SK-N-SH (cell line): Measurements from ENCODE around the gene P2RY6. TPM values are rescaled to one million over a fixed set of nuclear protein-coding genes. Genes with fewer than 3 reads are reported as not detected.

ENCODE experiments used
- CTCF ChIA-PET: fragments of 300-600, 350-600 bp; formaldehyde crosslinking; extraction: SDS; loops from one replicate; lab custom pipeline; 2021; lab: Yijun Ruan, JAX
- POLR2A ChIA-PET: fragments of 350-600 bp; sonication (Branson Sonifier 250); formaldehyde crosslinking; extraction: SDS; loops from one replicate; lab custom pipeline; 2020; ENCODE audit warnings: antibody characterized with exemption, inconsistent platforms; lab: Yijun Ruan, JAX
- DNase-seq: peaks from one replicate; pipeline ENCODE4 v3.0.0; 2012
- H2AFZ ChIP-seq: fragments of 200-600 bp; sonication (generic); 2 replicates; pipeline ENCODE4 v1.8.1; 2016; ENCODE audit warnings: antibody characterized with exemption, mild to moderate bottlenecking, low read depth
- H3F3A ChIP-seq: fragments of 200-600 bp; sonication (generic); replicated peaks from 2 replicates; pipeline ENCODE3; 2016; ENCODE audit warnings: antibody characterized with exemption, mild to moderate bottlenecking; ENCODE audit not compliant: insufficient read depth
- H3K27ac ChIP-seq, 2 experiments: fragments of 200-500 bp in 1 of 2; fragments of 200-600 bp in 1 of 2; sonication (Bioruptor generic) in 1 of 2; sonication (generic), shearing (Covaris generic) in 1 of 2; 2 replicates each; pipeline versions ENCODE4 v1.5.1 to v1.6.1; 2014 to 2016; ENCODE audit warnings: low read depth in 2 of 2, inconsistent platforms in 1 of 2, low read length in 1 of 2, mild to moderate bottlenecking in 1 of 2, mixed read lengths in 1 of 2
- H3K27me3 ChIP-seq: fragments of 200-600 bp; sonication (generic), shearing (Covaris generic); 2 replicates; pipeline ENCODE4 v1.6.1; 2016; ENCODE audit warnings: mixed run types; ENCODE audit not compliant: insufficient read depth
- H3K36me3 ChIP-seq, 2 experiments: fragments of 200-500 bp in 1 of 2; fragments of 200-600 bp in 1 of 2; sonication (Bioruptor generic) in 1 of 2; sonication (generic) in 1 of 2; replicated peaks in 1 of 2; 2 replicates each; pipeline versions ENCODE3 to v1.5.1; 2014 to 2016; ENCODE audit warnings: low read length in 1 of 2, mild to moderate bottlenecking in 1 of 2; ENCODE audit not compliant: insufficient read depth in 2 of 2, control insufficient read depth in 1 of 2
- H3K4me1 ChIP-seq, 2 experiments: fragments of 200-500 bp in 1 of 2; fragments of 200-600 bp in 1 of 2; sonication (Bioruptor generic) in 1 of 2; sonication (generic), shearing (Covaris generic) in 1 of 2; 2 replicates each; pipeline versions ENCODE4 v1.5.1 to v1.6.1; 2014 to 2016; ENCODE audit warnings: low read depth in 1 of 2, low read length in 1 of 2, mixed run types in 1 of 2; ENCODE audit not compliant: insufficient read depth in 2 of 2, control insufficient read depth in 1 of 2
- H3K4me2 ChIP-seq: fragments of 200-600 bp; sonication (generic), shearing (Covaris generic); 2 replicates; pipeline ENCODE4 v1.6.1; 2017; ENCODE audit warnings: mixed run types
- H3K4me3 ChIP-seq, 2 experiments: fragments of 200-500 bp in 1 of 2; fragments of 200-600 bp in 1 of 2; sonication (Bioruptor generic) in 1 of 2; sonication (generic), shearing (Covaris generic) in 1 of 2; 2 replicates each; pipeline versions ENCODE4 v1.5.1 to v1.8.1; 2014 to 2016; ENCODE audit warnings: low read depth in 2 of 2, inconsistent platforms in 1 of 2, low read length in 1 of 2, mild to moderate bottlenecking in 1 of 2, mixed read lengths in 1 of 2, moderate library complexity in 1 of 2
- H3K79me2 ChIP-seq: fragments of 200-600 bp; sonication (generic); 2 replicates; pipeline ENCODE4 v1.8.1; 2017; ENCODE audit warnings: mild to moderate bottlenecking; ENCODE audit not compliant: insufficient read depth
- H3K9ac ChIP-seq: fragments of 200-600 bp; sonication (generic); 2 replicates; pipeline ENCODE4 v1.6.1; 2017; ENCODE audit warnings: mixed run types
- H3K9me2 ChIP-seq: fragments of 200-600 bp; sonication (generic); 2 replicates; pipeline ENCODE4 v1.6.1; 2017; ENCODE audit warnings: mixed run types
- H3K9me3 ChIP-seq: fragments of 200-600 bp; sonication (generic); 2 replicates; pipeline ENCODE4 v1.6.1; 2017; ENCODE audit warnings: mixed run types, mild to moderate bottlenecking, moderate library complexity
- H4K20me1 ChIP-seq: fragments of 200-600 bp; sonication (generic); 2 replicates; pipeline ENCODE4 v1.6.1; 2017; ENCODE audit warnings: mild to moderate bottlenecking, mixed run types; ENCODE audit not compliant: insufficient read depth
- ELF1 ChIP-seq: IDR thresholded peaks from 2 replicates; pipeline ENCODE4 v1.4.0; 2012
- EZH2phosphoT487 ChIP-seq: fragments of 200-600 bp; sonication (generic); IDR thresholded peaks from 2 replicates; pipeline ENCODE4 v1.6.1; 2017; ENCODE audit warnings: low read depth, mixed run types, mild to moderate bottlenecking, antibody characterized with exemption, moderate library complexity, borderline replicate concordance
- FOSL2 ChIP-seq: IDR thresholded peaks from 2 replicates; pipeline ENCODE4 v1.4.0; 2012; ENCODE audit warnings: low read depth, mild to moderate bottlenecking, moderate library complexity, borderline replicate concordance
- FOXM1 ChIP-seq: IDR thresholded peaks from 2 replicates; pipeline ENCODE4 v1.4.0; 2012; ENCODE audit warnings: low read depth, mild to moderate bottlenecking
- GABPA ChIP-seq: IDR thresholded peaks from 2 replicates; pipeline ENCODE4 v1.4.0; 2012; ENCODE audit warnings: low read depth, mild to moderate bottlenecking
- GATA2 ChIP-seq: sonication (generic); formaldehyde crosslinking; IDR thresholded peaks from 2 replicates; pipeline ENCODE4 v1.5.0; 2020; ENCODE audit warnings: mild to moderate bottlenecking, missing genetic modification reagents
- MEF2A ChIP-seq: IDR thresholded peaks from 2 replicates; pipeline ENCODE4 v1.4.0; 2012; ENCODE audit warnings: low read depth, borderline replicate concordance
- MXI1 ChIP-seq: IDR thresholded peaks from 2 replicates; pipeline ENCODE4 v1.6.1; 2012; ENCODE audit warnings: mild to moderate bottlenecking, low read depth, low read length, improper control_type of control experiment
- NFIC ChIP-seq: IDR thresholded peaks from 2 replicates; pipeline ENCODE4 v1.4.0; 2012; ENCODE audit warnings: borderline replicate concordance
- RFX5 ChIP-seq: IDR thresholded peaks from 2 replicates; pipeline ENCODE4 v1.6.1; 2012; ENCODE audit warnings: mild to moderate bottlenecking, improper control_type of control experiment, low read length
- RXRA ChIP-seq: IDR thresholded peaks from 2 replicates; pipeline ENCODE4 v1.4.0; 2012; ENCODE audit warnings: low read depth, mild to moderate bottlenecking, borderline replicate concordance
- SIN3A ChIP-seq: IDR thresholded peaks from 2 replicates; pipeline ENCODE4 v1.6.1; 2012; ENCODE audit warnings: low read depth, mild to moderate bottlenecking, low read length, moderate library complexity, borderline replicate concordance
- SMC3 ChIP-seq: IDR thresholded peaks from 2 replicates; pipeline ENCODE4 v1.6.1; 2012; ENCODE audit warnings: low read depth, low read length, improper control_type of control experiment
- TEAD4 ChIP-seq: IDR thresholded peaks from 2 replicates; pipeline ENCODE4 v1.4.0; 2012; ENCODE audit warnings: mild to moderate bottlenecking, borderline replicate concordance; ENCODE audit not compliant: insufficient read depth
- YY1 ChIP-seq: IDR thresholded peaks from 2 replicates; pipeline ENCODE4 v1.4.0; 2012; ENCODE audit warnings: low read depth, mild to moderate bottlenecking
- WGBS: methylation state at CpG from one replicate; pipeline ENCODE4 v1.1.6; 2017; ENCODE audit warnings: low lambda C conversion rate; 5-methylcytosine and 5-hydroxymethylcytosine counted together
- polyA plus RNA-seq, 3 experiments: library from polyadenylated mRNA; depleted of rRNA; stranded (reverse); fragments of >200 nt; gene quantifications; 2 replicates each; pipeline ENCODE4 v1.2.3, GENCODE V29; 2012
- TF ChIP-seq, protein P1 (sequence below): fragments of 200-600 bp; sonication (generic); IDR thresholded peaks from 2 replicates; pipeline ENCODE4 v1.6.1; 2017; ENCODE audit warnings: antibody characterized with exemption, mild to moderate bottlenecking, moderate library complexity
- TF ChIP-seq, protein P2 (sequence below): IDR thresholded peaks from 2 replicates; pipeline ENCODE4 v1.4.0; 2012; ENCODE audit warnings: low read depth, borderline replicate concordance
- TF ChIP-seq, protein P3 (sequence below): IDR thresholded peaks from 2 replicates; pipeline ENCODE4 v1.4.0; 2012; ENCODE audit warnings: low read depth
- TF ChIP-seq, protein P4 (sequence below): IDR thresholded peaks from 2 replicates; pipeline ENCODE4 v1.4.0; 2012; ENCODE audit warnings: low read depth, borderline replicate concordance

Gene P2RY6
- polyA plus RNA-seq, 1 of the 3 experiments (the other 2 are of a cell fraction), result 0.15 TPM

DNA sequence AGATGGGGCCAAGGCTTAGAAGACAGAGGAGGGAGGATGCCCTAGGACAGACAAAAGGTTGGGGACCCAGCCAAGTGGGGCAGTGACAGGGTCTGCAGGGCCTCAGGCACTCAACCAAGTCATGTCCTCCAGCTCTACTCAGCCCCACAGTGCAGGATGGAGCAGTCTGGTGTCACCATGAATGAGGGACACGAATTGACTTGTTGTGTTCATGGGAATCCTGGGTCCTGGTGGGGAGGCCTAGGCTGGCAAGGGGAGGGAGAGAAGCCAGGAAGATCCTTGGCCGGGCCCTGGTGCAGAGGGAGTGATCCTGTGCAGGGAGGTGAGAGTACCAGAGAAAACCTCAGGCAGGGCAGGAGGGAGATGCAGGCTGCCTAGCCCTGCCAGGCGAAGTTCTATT lies 12.0 kb downstream of the P2RY6 start:
- H2AFZ ChIP-seq, result no peak overlapping the region
- peaks cover 6 to 43% of the 10 kb centered on the region in 2 experiments for H3K4me1 ChIP-seq
- WGBS, result 82% methylated on average over 2 of the region's 3 CpGs
- H3K79me2 ChIP-seq, result no peaks in the 10 kb centered on the region
- ChIA-PET CTCF (interaction anchor here (1.4 to 14.8 kb wide), 6 partner anchors 11 to 99 kb away, joined by 4 to 283 read pairs (median 10); partner anchors contain the start of gene P2RY6), POLR2A (interaction anchor here (0.9 to 1.6 kb wide), 2 partner anchors 12 to 138 kb away, joined by 3 read pairs; partner anchors contain the start of gene P2RY6)
- no peaks in the 10 kb centered on the region for H3F3A ChIP-seq
- no peak overlapping the region for H3K27ac ChIP-seq
- H3K9me2 ChIP-seq, result no peaks in the 10 kb centered on the region
- H3K4me3 ChIP-seq, result no peak overlapping the region
- H3K9ac ChIP-seq, result no peak overlapping the region
- H3K27me3 ChIP-seq, result no peaks in the 10 kb centered on the region
- TF ChIP-seq, protein P1, sequence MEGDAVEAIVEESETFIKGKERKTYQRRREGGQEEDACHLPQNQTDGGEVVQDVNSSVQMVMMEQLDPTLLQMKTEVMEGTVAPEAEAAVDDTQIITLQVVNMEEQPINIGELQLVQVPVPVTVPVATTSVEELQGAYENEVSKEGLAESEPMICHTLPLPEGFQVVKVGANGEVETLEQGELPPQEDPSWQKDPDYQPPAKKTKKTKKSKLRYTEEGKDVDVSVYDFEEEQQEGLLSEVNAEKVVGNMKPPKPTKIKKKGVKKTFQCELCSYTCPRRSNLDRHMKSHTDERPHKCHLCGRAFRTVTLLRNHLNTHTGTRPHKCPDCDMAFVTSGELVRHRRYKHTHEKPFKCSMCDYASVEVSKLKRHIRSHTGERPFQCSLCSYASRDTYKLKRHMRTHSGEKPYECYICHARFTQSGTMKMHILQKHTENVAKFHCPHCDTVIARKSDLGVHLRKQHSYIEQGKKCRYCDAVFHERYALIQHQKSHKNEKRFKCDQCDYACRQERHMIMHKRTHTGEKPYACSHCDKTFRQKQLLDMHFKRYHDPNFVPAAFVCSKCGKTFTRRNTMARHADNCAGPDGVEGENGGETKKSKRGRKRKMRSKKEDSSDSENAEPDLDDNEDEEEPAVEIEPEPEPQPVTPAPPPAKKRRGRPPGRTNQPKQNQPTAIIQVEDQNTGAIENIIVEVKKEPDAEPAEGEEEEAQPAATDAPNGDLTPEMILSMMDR, result no peak
- TF ChIP-seq TEAD4 (no peak), MEF2A (no peak), MXI1 (no peak)
- no peaks in the 10 kb centered on the region for H3K36me3 ChIP-seq
- no peaks in the 10 kb centered on the region for H4K20me1 ChIP-seq
- no peak overlapping the region for H3K4me2 ChIP-seq
- no peak for DNase-seq
- H3K9me3 ChIP-seq, result no peaks in the 10 kb centered on the region

DNA sequence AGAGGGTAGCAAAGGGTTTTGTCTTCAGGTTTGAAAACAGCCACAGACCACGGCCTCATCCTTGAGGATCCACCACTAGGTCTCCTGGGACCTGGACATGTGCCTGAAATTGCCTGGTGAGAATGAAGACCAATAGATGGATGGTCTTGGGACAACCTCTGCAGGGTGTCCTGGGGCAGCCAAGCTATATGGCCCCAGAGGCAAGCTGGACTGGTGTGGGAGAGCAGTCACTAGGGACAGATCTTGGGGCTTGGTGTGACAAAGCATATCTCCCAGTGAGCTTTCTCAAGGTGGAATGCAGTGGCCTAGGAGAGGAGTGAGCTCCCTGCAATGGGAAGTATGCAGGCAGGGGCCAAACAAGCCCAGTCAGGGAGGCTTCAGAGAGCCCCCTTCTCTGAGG lies 13.6 kb downstream of the P2RY6 start:
- H3K4me1 ChIP-seq, result peaks cover 9 to 47% of the 10 kb centered on the region in 2 experiments
- no peak overlapping the region for H2AFZ ChIP-seq
- TF ChIP-seq, protein P1, result no peak
- TF ChIP-seq ELF1, result no peak
- TF ChIP-seq, protein P2, sequence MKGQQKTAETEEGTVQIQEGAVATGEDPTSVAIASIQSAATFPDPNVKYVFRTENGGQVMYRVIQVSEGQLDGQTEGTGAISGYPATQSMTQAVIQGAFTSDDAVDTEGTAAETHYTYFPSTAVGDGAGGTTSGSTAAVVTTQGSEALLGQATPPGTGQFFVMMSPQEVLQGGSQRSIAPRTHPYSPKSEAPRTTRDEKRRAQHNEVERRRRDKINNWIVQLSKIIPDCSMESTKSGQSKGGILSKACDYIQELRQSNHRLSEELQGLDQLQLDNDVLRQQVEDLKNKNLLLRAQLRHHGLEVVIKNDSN, result no peak
- TF ChIP-seq RXRA, result no peak
- no peak for TF ChIP-seq GATA2 (CRISPR knock-in tag)
- TF ChIP-seq, protein P3, sequence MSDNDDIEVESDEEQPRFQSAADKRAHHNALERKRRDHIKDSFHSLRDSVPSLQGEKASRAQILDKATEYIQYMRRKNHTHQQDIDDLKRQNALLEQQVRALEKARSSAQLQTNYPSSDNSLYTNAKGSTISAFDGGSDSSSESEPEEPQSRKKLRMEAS, result no peak
- TF ChIP-seq SMC3, result no peak
- no peak for TF ChIP-seq MXI1
- TF ChIP-seq NFIC, result no peak
- no peak for TF ChIP-seq GABPA
- no peak for TF ChIP-seq FOXM1
- no peak for TF ChIP-seq TEAD4
- no peak for TF ChIP-seq FOSL2
- no peak for TF ChIP-seq SIN3A
- TF ChIP-seq YY1, result no peak
- TF ChIP-seq, protein P4, sequence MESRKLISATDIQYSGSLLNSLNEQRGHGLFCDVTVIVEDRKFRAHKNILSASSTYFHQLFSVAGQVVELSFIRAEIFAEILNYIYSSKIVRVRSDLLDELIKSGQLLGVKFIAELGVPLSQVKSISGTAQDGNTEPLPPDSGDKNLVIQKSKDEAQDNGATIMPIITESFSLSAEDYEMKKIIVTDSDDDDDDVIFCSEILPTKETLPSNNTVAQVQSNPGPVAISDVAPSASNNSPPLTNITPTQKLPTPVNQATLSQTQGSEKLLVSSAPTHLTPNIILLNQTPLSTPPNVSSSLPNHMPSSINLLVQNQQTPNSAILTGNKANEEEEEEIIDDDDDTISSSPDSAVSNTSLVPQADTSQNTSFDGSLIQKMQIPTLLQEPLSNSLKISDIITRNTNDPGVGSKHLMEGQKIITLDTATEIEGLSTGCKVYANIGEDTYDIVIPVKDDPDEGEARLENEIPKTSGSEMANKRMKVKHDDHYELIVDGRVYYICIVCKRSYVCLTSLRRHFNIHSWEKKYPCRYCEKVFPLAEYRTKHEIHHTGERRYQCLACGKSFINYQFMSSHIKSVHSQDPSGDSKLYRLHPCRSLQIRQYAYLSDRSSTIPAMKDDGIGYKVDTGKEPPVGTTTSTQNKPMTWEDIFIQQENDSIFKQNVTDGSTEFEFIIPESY, result no peak
- TF ChIP-seq RFX5, result no peak
- TF ChIP-seq EZH2phosphoT487, result no peak
- H3K4me2 ChIP-seq, result no peak overlapping the region
- H3K4me3 ChIP-seq, result no peak overlapping the region
- H3K9ac ChIP-seq, result no peak overlapping the region
- H3K9me2 ChIP-seq, result no peaks in the 10 kb centered on the region
- no peaks in the 10 kb centered on the region for H4K20me1 ChIP-seq
- DNase-seq, result no peak
- no peaks in the 10 kb centered on the region for H3K9me3 ChIP-seq
- no peaks in the 10 kb centered on the region for H3F3A ChIP-seq
- H3K79me2 ChIP-seq, result no peaks in the 10 kb centered on the region
- ChIA-PET CTCF (interaction anchor here (0.9 to 14.8 kb wide), 9 partner anchors 9 to 100 kb away, joined by 3 to 283 read pairs (median 69); partner anchors contain the start of genes ARHGEF17 and P2RY6), POLR2A (no interaction called here)
- no peaks in the 10 kb centered on the region for H3K27me3 ChIP-seq
- no peak overlapping the region for H3K27ac ChIP-seq
- WGBS, result 100% methylated on average over 1 of the region's 1 CpG
- H3K36me3 ChIP-seq, result no peaks in the 10 kb centered on the region
